GM12865 (cell line): Measurements from ENCODE around the gene FGF11.
A peak's percentile ranks its signal among the peaks of the same experiment; 100 is the strongest.

ENCODE experiments used
- DNase-seq: peaks from one replicate; pipeline ENCODE4 v3.0.0; 2010; ENCODE audit warnings: low read depth
- H3K4me3 ChIP-seq: 2 replicates; pipeline ENCODE4 v1.5.1; 2011; ENCODE audit warnings: mild to moderate bottlenecking, low read depth, low read length, control low read depth
- TF ChIP-seq, protein P1 (sequence below): IDR thresholded peaks from 2 replicates; pipeline ENCODE4 v1.5.1; 2011; ENCODE audit warnings: low read length, control low read depth, low read depth, inconsistent platforms; ENCODE audit not compliant: insufficient read depth; ENCODE audit errors: missing control alignments

Gene FGF11

GRCh38 chr17:7443499-7444485, 4.5 kb downstream of the FGF11 start:
- DNase-seq: no peak
- H3K4me3 ChIP-seq: no peak overlapping the region
- TF ChIP-seq, protein P1, sequence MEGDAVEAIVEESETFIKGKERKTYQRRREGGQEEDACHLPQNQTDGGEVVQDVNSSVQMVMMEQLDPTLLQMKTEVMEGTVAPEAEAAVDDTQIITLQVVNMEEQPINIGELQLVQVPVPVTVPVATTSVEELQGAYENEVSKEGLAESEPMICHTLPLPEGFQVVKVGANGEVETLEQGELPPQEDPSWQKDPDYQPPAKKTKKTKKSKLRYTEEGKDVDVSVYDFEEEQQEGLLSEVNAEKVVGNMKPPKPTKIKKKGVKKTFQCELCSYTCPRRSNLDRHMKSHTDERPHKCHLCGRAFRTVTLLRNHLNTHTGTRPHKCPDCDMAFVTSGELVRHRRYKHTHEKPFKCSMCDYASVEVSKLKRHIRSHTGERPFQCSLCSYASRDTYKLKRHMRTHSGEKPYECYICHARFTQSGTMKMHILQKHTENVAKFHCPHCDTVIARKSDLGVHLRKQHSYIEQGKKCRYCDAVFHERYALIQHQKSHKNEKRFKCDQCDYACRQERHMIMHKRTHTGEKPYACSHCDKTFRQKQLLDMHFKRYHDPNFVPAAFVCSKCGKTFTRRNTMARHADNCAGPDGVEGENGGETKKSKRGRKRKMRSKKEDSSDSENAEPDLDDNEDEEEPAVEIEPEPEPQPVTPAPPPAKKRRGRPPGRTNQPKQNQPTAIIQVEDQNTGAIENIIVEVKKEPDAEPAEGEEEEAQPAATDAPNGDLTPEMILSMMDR: no peak

GRCh38 chr17:7444682-7445618, 5.6 kb downstream of the FGF11 start, which contains the start of gene CHRNB1:
Gene CHRNB1, plus strand, starts transcription at chr17:7445061. Its CDS starts 67 bp downstream, at chr17:7445128.
- DNase-seq: peak; percentile 35
- TF ChIP-seq, protein P1: no peak
- peak within 1 kb of the TSS; percentile 26 for H3K4me3 ChIP-seq

DNA sequence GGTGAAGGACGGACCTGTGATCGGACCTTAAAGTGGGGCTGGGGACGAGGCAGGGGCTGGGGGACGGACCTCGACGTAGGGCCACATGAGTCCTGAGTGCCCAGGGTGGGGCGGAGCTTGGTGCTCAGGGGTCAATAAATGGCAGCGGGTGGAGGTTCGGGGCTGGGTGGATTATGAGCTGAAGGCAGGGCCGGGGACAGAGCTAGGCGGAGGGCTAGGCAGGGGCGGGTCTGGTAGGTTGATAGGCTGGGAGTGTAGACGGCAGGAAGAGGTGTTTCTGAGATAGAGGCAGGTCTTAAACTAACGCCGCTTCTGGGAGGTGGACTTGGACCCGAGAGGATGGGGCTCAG, 6.3 kb downstream of the FGF11 start:
- TF ChIP-seq, protein P1: no peak
- DNase-seq: no peak
- H3K4me3 ChIP-seq: no peak overlapping the region

GRCh38 chr17:7448461-7448860, 9.1 kb downstream of the FGF11 start:
- no peak for DNase-seq
- no peak overlapping the region for H3K4me3 ChIP-seq
- TF ChIP-seq, protein P1: no peak

DNA sequence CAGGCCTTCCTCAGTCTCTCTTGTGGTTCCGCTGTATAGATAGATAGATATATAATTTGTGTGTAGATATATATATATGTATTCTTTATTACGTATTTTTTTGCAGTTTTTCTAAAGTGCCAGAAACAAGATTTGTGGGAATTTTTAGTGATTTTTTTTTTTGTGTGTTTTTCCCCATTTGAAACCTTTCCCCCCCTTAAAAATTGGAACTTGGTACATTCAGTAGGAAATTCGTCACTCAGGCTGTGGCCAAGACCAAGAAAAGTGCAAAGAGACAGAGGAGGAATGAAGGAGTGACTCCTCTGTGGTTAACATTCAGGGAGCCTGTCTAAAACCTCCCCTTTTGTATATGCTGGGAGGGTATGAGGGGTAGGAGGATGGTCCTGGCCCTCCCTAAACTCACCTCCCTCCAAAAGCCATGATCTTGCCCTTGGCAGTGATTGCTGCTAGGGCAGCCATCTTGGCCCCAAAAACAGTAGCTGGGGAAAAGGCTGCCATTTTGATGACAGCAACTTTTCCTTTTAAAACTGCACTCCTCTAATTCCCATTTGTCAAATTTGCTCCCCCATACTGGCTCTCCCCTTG, 20.7 kb downstream of the FGF11 start:
- DNase-seq: no peak
- TF ChIP-seq, protein P1: no peak
- no peak overlapping the region for H3K4me3 ChIP-seq

- no peak overlapping the region for H3K4me3 ChIP-seq
- no peak for DNase-seq
- TF ChIP-seq, protein P1: no peak
Observed at GRCh38 chr17:7460850-7461660, 21.7 kb downstream of the FGF11 start.
